Measurements from ENCODE around the gene STX12. TPM values are rescaled to one million over a fixed set of nuclear protein-coding genes. Genes with fewer than 3 reads are reported as not detected.

Gene STX12
- total and polyA plus RNA-seq, 2 of the 4 experiments (the other 2 are of a cell fraction): 28.6 to 54.8 TPM

GRCh38 chr1:27804791-27805190 is 31.8 kb downstream of the STX12 start:
- Histone ChIP-seq H3K14ac (replicated peaks; ENCODE audit: low read depth, low read length) (no peak overlapping the region), H3K9me3 (ENCODE audit: control insufficient read depth, insufficient read depth, low read length) (no peaks in the 10 kb centered on the region), H3K4me3 (ENCODE audit: insufficient read depth, low read depth, low read length) (no peak overlapping the region), H3K4ac (ENCODE audit: low read depth, low read length) (no peak overlapping the region), H3K36me3 (ENCODE audit: control insufficient read depth, insufficient read depth, low read length) (peaks cover 20% of the 10 kb centered on the region), H3K27ac (ENCODE audit: insufficient read depth, low read length) (no peak overlapping the region), H3K56ac (ENCODE audit: extremely low read depth, insufficient read depth, low read length) (no peak overlapping the region), H3K9ac (ENCODE audit: low read depth, low read length) (no peak overlapping the region), H2BK120ac (ENCODE audit: low read depth, low read length) (no peak overlapping the region), H3K23ac (ENCODE audit: low read depth, low read length) (no peak overlapping the region), H4K8ac (ENCODE audit: low read depth in 2 of 2, low read length in 2 of 2) (no peak overlapping the region), H3K79me1 (ENCODE audit: low read depth in 1 of 2, low read length in 2 of 2) (peaks cover 0 to 7% of the 10 kb centered on the region in 2 experiments; a peak in 3 of 4 replicates), H3K9me1 (ENCODE audit: insufficient read depth, low read length) (peaks cover 3% of the 10 kb centered on the region; the same call in 1 of the 2 replicates), H4K20me1 (ENCODE audit: insufficient read depth, low read length) (no peaks in the 10 kb centered on the region), H4K91ac (ENCODE audit: insufficient read depth, low read depth, low read length) (no peak overlapping the region), H2AK9ac (replicated peaks; ENCODE audit: low read depth, low read length, poor library complexity) (no peak overlapping the region), H4K5ac (ENCODE audit: low read depth, low read length) (no peak overlapping the region), H3K27me3 (ENCODE audit: control insufficient read depth, insufficient read depth, low read length) (no peaks in the 10 kb centered on the region), H3K4me1 (ENCODE audit: control insufficient read depth, insufficient read depth, low read length) (no peaks in the 10 kb centered on the region), H2AK5ac (ENCODE audit: low read depth, low read length) (no peak overlapping the region), H2BK15ac (ENCODE audit: low read depth, low read length) (no peak overlapping the region), H2AFZ (replicated peaks; ENCODE audit: low read length, poor library complexity) (no peak overlapping the region), H2BK5ac (ENCODE audit: low read depth, low read length, poor library complexity, severe bottlenecking) (no peak overlapping the region), H2BK20ac (ENCODE audit: low read depth, low read length) (no peak overlapping the region), H3K4me2 (ENCODE audit: low read depth, low read length) (no peak overlapping the region), H3K18ac (ENCODE audit: low read depth, low read length) (no peak overlapping the region)
- no CpG with 5 or more reads among the region's 5 CpGs for WGBS, 2 experiments (ENCODE audit: extremely low coverage in 2 of 2, insufficient read length in 1 of 2)
- ChIA-PET POLR2A (ENCODE audit: unreplicated experiment) (no interaction called here), CTCF (interaction anchor here (1.4 to 2.1 kb wide), 2 partner anchors 12 to 135 kb away, joined by 3 to 6 read pairs; no protein-coding TSS in a partner anchor)
- BruUV-seq (replicated peaks): no TSS peak
- in situ Hi-C loops (cut with MboI; ENCODE audit: low sequenced_read_pairs): no loop called here
- dilution Hi-C loops (cut with HindIII; ENCODE audit: low sequenced_read_pairs, unreplicated experiment): no loop called here
- TF ChIP-seq CHD1 (IDR thresholded peaks at IDR 0.05; ENCODE audit: low read depth, low read length) (no peak), ELK1 (IDR thresholded peaks at IDR 0.05; ENCODE audit: borderline replicate concordance, low read depth, low read length) (no peak), MXI1 (IDR thresholded peaks at IDR 0.05; ENCODE audit: borderline replicate concordance, low read depth, low read length) (no peak), RCOR1 (IDR thresholded peaks at IDR 0.05; ENCODE audit: insufficient replicate concordance, low read length) (no peak)
- ATAC-seq (ENCODE audit: low read depth) (no peak), DNase-seq (no peak)
- intact Hi-C loops (cut with micrococcal nuclease): no loop called here

Data from IMR-90 (cell line).